ENCODE measurements around the gene SDHC.

DNA sequence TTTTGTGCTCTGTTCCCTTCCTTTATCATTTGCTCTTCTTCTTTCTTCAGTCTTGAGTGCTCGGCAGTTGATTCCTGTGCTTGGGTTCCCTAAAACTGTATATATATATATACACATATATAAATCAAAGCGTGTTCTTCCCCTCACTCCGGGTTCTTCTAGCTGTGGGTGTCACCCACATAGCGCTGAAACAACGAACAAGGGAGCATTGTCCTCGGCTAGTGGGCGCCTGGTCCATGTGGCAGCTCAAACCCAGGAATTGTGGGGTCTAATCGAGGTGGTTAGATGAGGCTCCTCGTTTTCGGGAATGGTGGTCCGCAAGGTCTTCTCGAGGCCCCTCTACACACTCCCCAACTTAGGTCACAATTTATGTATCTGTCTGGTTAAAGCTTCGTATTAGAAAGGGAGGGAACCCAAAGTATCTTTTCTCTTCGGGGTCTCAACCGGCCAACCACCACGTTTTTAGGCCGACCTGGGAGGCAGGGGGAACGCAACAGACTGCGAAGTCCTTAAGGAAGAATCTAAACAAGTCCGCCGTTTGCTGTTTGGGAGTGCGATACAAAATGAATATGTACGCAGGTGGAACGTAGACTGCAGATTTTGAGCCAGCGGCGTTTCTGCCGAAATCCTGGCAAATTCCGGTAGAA, 504 bp upstream of the SDHC start:
- TF ChIP-seq TAF1 (IDR thresholded peaks at IDR 0.05; ENCODE audit: borderline replicate concordance, low read depth, low read length) = no peak
- TF ChIP-seq CTCF (IDR thresholded peaks at IDR 0.05) = no peak
- no peak for TF ChIP-seq RAD21 (IDR thresholded peaks at IDR 0.05; ENCODE audit: low read length)
- TF ChIP-seq YY1 (IDR thresholded peaks at IDR 0.05; ENCODE audit: low read depth) = no peak
- TF ChIP-seq RFX5 (IDR thresholded peaks at IDR 0.05; ENCODE audit: low read length) = no peak
- TF ChIP-seq POLR2AphosphoS5 (IDR thresholded peaks at IDR 0.05; ENCODE audit: low read depth, low read length) = no peak
- no peak for TF ChIP-seq SMC3 (IDR thresholded peaks at IDR 0.05; ENCODE audit: low read depth, low read length)
- no peak for TF ChIP-seq GABPA (IDR thresholded peaks at IDR 0.05; ENCODE audit: low read depth)

Measured in SK-N-SH (cell line).